Endometrial microvascular endothelial cells (primary cell): Measurements from ENCODE around the gene VCAN. TPM values are rescaled to one million over a fixed set of nuclear protein-coding genes. Genes with fewer than 3 reads are reported as not detected.

Experiments
- in situ Hi-C: cut with HindIII; loops from 2 replicates; pipeline ENCODE4 v1.10.0; 2017; ENCODE audit warnings: low sequenced_read_pairs, low pct_unique_long_range_greater_than_20kb; ENCODE audit errors: inconsistent ontology term
- total RNA-seq: library from RNA; depleted of rRNA; stranded (reverse); fragments of >200 nt; gene quantifications from one replicate; pipeline ENCODE4 v1.2.3, GENCODE V29; 2015; ENCODE audit errors: inconsistent ontology term

Gene VCAN
- total RNA-seq, 1 donor from 2014 or later, result 5.5 TPM

- in situ Hi-C loops, result no loop called here
Observed at GRCh38 chr5:83453937-83454336, 17.6 kb upstream of the VCAN start.

- in situ Hi-C loops, result no loop called here
Observed at GRCh38 chr5:83464261-83464660, 7.3 kb upstream of the VCAN start.

GRCh38 chr5:83467371-83468035, 4.0 kb upstream of the VCAN start:
- in situ Hi-C loops, result no loop called here

- in situ Hi-C loops, result no loop called here
Observed at GRCh38 chr5:83469075-83469474, 2.5 kb upstream of the VCAN start.

- in situ Hi-C loops, result no loop called here
Observed at GRCh38 chr5:83470526-83471404, 779 bp upstream of the VCAN start.

- in situ Hi-C loops, result no loop called here
Observed at GRCh38 chr5:83472213-83472507, 616 bp downstream of the VCAN start.

- in situ Hi-C loops, result no loop called here
Observed at GRCh38 chr5:83472508-83473345, 1.2 kb downstream of the VCAN start.

GRCh38 chr5:83473346-83474160, 2.0 kb downstream of the VCAN start:
- in situ Hi-C loops, result no loop called here

- in situ Hi-C loops, result no loop called here
Observed at GRCh38 chr5:83474161-83474796, 2.7 kb downstream of the VCAN start.

GRCh38 chr5:83474991-83475390, 3.4 kb downstream of the VCAN start:
- in situ Hi-C loops, result no loop called here

- in situ Hi-C loops, result no loop called here
Observed at GRCh38 chr5:83475391-83475863, 3.9 kb downstream of the VCAN start.

- in situ Hi-C loops, result no loop called here
Observed at GRCh38 chr5:83475935-83476814, 4.6 kb downstream of the VCAN start.

GRCh38 chr5:83482961-83483360, 11.4 kb downstream of the VCAN start:
- in situ Hi-C loops, result no loop called here

GRCh38 chr5:83484294-83484693, 12.8 kb downstream of the VCAN start:
- in situ Hi-C loops, result no loop called here

- in situ Hi-C loops, result no loop called here
Observed at GRCh38 chr5:83485842-83486241, 14.3 kb downstream of the VCAN start.

- in situ Hi-C loops, result no loop called here
Observed at GRCh38 chr5:83487155-83487554, 15.6 kb downstream of the VCAN start.

- in situ Hi-C loops, result no loop called here
Observed at GRCh38 chr5:83488271-83488670, 16.7 kb downstream of the VCAN start.
